Tibial nerve (tissue), 4 donors: ENCODE data around the gene C1orf226.

Experiments used
- EP300 ChIP-seq, 2 donors: sonication (generic); formaldehyde crosslinking; IDR thresholded peaks; one replicate each; pipeline ENCODE4 v1.6.1; 2017; ENCODE audit warnings: antibody characterized with exemption in 2 of 2, mild to moderate bottlenecking in 1 of 2
- POLR2A ChIP-seq, 2 donors: fragments of 450-650 bp; IDR thresholded peaks; one replicate each; pipeline ENCODE4 v1.6.1; 2017; ENCODE audit warnings: antibody characterized with exemption in 2 of 2, mild to moderate bottlenecking in 2 of 2, moderate library complexity in 2 of 2
- TF ChIP-seq, protein P1 (sequence below), 5 experiments: fragments of 200-600 bp in 3 of 5; fragments of 450-650 bp in 2 of 5; sonication (generic) in 3 of 5; IDR thresholded peaks; one replicate each; pipeline ENCODE4 v1.5.1; 2016 to 2019; ENCODE audit warnings: antibody characterized with exemption in 5 of 5, mild to moderate bottlenecking in 3 of 5, moderate library complexity in 2 of 5

DNA sequence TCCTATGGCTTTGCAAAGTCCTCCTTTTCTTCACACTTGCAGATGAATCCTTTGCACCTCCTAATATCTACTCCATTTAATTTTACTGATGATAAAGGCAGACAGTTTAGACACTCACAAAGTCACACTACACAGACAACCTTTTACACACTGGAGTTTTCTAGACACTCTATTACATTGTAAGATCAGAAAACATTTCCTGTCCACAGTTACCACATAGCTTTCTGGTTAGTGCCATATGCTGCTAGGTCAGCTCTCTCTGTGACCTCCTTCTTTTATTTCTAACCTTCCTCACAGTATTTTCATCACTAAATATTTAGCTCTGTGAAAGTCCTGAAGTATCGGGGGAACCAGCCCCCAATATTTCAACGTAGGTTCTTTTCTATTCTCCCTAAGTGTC lies 25.3 kb downstream of the C1orf226 start:
- TF ChIP-seq, protein P1, sequence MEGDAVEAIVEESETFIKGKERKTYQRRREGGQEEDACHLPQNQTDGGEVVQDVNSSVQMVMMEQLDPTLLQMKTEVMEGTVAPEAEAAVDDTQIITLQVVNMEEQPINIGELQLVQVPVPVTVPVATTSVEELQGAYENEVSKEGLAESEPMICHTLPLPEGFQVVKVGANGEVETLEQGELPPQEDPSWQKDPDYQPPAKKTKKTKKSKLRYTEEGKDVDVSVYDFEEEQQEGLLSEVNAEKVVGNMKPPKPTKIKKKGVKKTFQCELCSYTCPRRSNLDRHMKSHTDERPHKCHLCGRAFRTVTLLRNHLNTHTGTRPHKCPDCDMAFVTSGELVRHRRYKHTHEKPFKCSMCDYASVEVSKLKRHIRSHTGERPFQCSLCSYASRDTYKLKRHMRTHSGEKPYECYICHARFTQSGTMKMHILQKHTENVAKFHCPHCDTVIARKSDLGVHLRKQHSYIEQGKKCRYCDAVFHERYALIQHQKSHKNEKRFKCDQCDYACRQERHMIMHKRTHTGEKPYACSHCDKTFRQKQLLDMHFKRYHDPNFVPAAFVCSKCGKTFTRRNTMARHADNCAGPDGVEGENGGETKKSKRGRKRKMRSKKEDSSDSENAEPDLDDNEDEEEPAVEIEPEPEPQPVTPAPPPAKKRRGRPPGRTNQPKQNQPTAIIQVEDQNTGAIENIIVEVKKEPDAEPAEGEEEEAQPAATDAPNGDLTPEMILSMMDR (IDR thresholded peaks at IDR 0.05): no peak
- TF ChIP-seq POLR2A (IDR thresholded peaks at IDR 0.05) (no peak), EP300 (IDR thresholded peaks at IDR 0.05) (no peak)
